CMK (cell line): ENCODE measurements around the gene ANKMY2.
"Not testable (repeated sequence)": the region's sequence is repeated elsewhere in the genome, so short reads cannot be mapped to it uniquely, and the experiment has no call there.

Experiments
- DNase-seq: peaks from one replicate; pipeline ENCODE4 v3.0.0-alpha.2; 2010; ENCODE audit warnings: low read depth

Gene ANKMY2

GRCh38 chr7:16626388-16626787 is 19.2 kb downstream of the ANKMY2 start:
- no peak for DNase-seq

GRCh38 chr7:16619979-16620408 is 25.6 kb downstream of the ANKMY2 start:
- DNase-seq, result no peak

- no peak for DNase-seq
Observed at GRCh38 chr7:16616542-16616941, 29.0 kb downstream of the ANKMY2 start.

- DNase-seq, result no peak
Observed at GRCh38 chr7:16616122-16616521, 29.4 kb downstream of the ANKMY2 start.

GRCh38 chr7:16615228-16615627 is 30.3 kb downstream of the ANKMY2 start:
- DNase-seq, result no peak

GRCh38 chr7:16611711-16612110 is 33.8 kb downstream of the ANKMY2 start:
- DNase-seq, result no peak

GRCh38 chr7:16609842-16610450 is 35.6 kb downstream of the ANKMY2 start:
- no peak for DNase-seq

GRCh38 chr7:16606704-16607103 is 38.9 kb downstream of the ANKMY2 start:
- no peak for DNase-seq

GRCh38 chr7:16604054-16604453 is 41.5 kb downstream of the ANKMY2 start:
- DNase-seq, result no peak

- no peak for DNase-seq
Observed at GRCh38 chr7:16603633-16604032, 41.9 kb downstream of the ANKMY2 start.

- no peak for DNase-seq
Observed at GRCh38 chr7:16599860-16600259, 45.7 kb downstream of the ANKMY2 start.

- DNase-seq, result no peak
Observed at GRCh38 chr7:16598015-16598414, 47.5 kb downstream of the ANKMY2 start.

GRCh38 chr7:16595596-16595995 is 50.0 kb downstream of the ANKMY2 start:
- not testable (repeated sequence) for DNase-seq

- DNase-seq, result no peak
Observed at GRCh38 chr7:16594676-16595075, 50.9 kb downstream of the ANKMY2 start.

- no peak for DNase-seq
Observed at GRCh38 chr7:16594061-16594460, 51.5 kb downstream of the ANKMY2 start.

GRCh38 chr7:16592395-16592794 is 53.2 kb downstream of the ANKMY2 start:
- DNase-seq, result no peak

GRCh38 chr7:16590424-16590823 is 55.1 kb downstream of the ANKMY2 start:
- no peak for DNase-seq

GRCh38 chr7:16589881-16590280 is 55.7 kb downstream of the ANKMY2 start:
- DNase-seq, result no peak

GRCh38 chr7:16587790-16588189 is 57.8 kb downstream of the ANKMY2 start:
- DNase-seq, result no peak

GRCh38 chr7:16587129-16587528 is 58.4 kb downstream of the ANKMY2 start:
- no peak for DNase-seq

- no peak for DNase-seq
Observed at GRCh38 chr7:16586081-16586874, 59.3 kb downstream of the ANKMY2 start.

- DNase-seq, result no peak
Observed at GRCh38 chr7:16585540-16585939, 60.0 kb downstream of the ANKMY2 start.

- no peak for DNase-seq
Observed at GRCh38 chr7:16583834-16584233, 61.7 kb downstream of the ANKMY2 start.

- no peak for DNase-seq
Observed at GRCh38 chr7:16581286-16581685, 64.3 kb downstream of the ANKMY2 start.
